ENCODE data around the gene CAPS.
A peak's percentile ranks its signal among the peaks of the same experiment; 100 is the strongest.
"Not testable (repeated sequence)": the region's sequence is repeated elsewhere in the genome, so short reads cannot be mapped to it uniquely, and the experiment has no call there.

CAPS gene

DNA sequence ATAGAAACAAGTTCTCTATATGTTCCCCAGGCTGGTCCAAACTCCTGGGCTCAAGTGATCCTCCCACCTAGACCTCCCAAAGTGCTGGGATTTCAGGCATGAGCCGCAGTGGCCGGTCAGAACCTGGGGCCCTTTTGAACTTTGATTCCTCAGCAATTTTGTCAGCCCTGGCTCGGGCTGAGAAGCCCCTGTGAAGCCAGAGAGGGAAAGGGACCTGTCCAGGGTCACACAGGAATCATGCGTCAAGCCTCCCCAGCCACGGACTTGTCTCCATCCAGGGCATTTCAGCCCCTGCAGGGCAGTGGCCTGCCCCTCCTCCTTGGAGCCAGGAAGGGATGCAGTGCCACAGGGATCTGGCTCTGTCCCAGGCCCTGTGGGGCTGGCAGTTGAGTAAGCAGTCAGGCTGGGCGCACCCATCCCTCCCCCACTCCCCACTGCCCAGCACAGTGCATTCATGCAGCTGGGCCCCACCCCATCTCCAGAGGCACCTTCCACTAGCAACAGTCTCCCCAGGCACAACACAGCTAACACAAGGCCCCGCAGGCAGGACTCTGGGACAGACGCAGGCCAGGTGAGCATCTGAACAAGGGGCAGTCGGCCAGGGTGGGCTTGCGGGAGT is at the start of gene CAPS:
Gene CAPS, plus strand, starts transcription at position 516 of the 619 bp plus-strand sequence. CDS start 153 bp downstream, outside the sequence.
- ATAC-seq (peak; percentile 5), DNase-seq (ENCODE audit: low spot score in 2 of 2) (no peak)
- H3K27ac Mint-ChIP-seq, result no peak within 1 kb of the TSS
- no peaks in the 10 kb centered on the region for H3K4me1 Mint-ChIP-seq
- peaks cover 34% of the 10 kb centered on the region for H3K36me3 Mint-ChIP-seq
- no peak within 1 kb of the TSS for H3K4me3 Mint-ChIP-seq
- no peaks in the 10 kb centered on the region for H3K9me3 Mint-ChIP-seq

GRCh38 chr19:5864725-5865486 is 49.1 kb upstream of the CAPS start:
- H3K36me3 Mint-ChIP-seq, result no peaks in the 10 kb centered on the region
- DNase-seq (ENCODE audit: low spot score in 2 of 2), result no peak
- ATAC-seq, result peak; percentile 5
- no peak overlapping the region for H3K4me3 Mint-ChIP-seq
- H3K4me1 Mint-ChIP-seq, result peaks cover 5% of the 10 kb centered on the region
- H3K27ac Mint-ChIP-seq, result peak overlapping the region; percentile 26
- no peaks in the 10 kb centered on the region for H3K9me3 Mint-ChIP-seq

GRCh38 chr19:5865772-5866171 is 48.3 kb upstream of the CAPS start:
- peaks cover 5% of the 10 kb centered on the region for H3K4me1 Mint-ChIP-seq
- H3K36me3 Mint-ChIP-seq, result no peaks in the 10 kb centered on the region
- no peak overlapping the region for H3K4me3 Mint-ChIP-seq
- no peak for ATAC-seq
- DNase-seq (ENCODE audit: low spot score in 2 of 2), result no peak
- H3K27ac Mint-ChIP-seq, result no peak overlapping the region
- no peaks in the 10 kb centered on the region for H3K9me3 Mint-ChIP-seq

- Mint-ChIP-seq H3K36me3 (no peaks in the 10 kb centered on the region), H3K9me3 (no peaks in the 10 kb centered on the region), H3K4me1 (no peaks in the 10 kb centered on the region), H3K27ac (no peak overlapping the region), H3K4me3 (no peak overlapping the region)
- DNase-seq (ENCODE audit: low spot score in 2 of 2) (no peak), ATAC-seq (no peak)
These were observed 46.6 kb upstream of the CAPS start for GRCh38 chr19:5867201-5868136.

- H3K9me3 Mint-ChIP-seq, result no peaks in the 10 kb centered on the region
- H3K36me3 Mint-ChIP-seq, result no peaks in the 10 kb centered on the region
- DNase-seq (ENCODE audit: low spot score in 2 of 2) (no peak), ATAC-seq (no peak)
- H3K4me1 Mint-ChIP-seq, result no peaks in the 10 kb centered on the region
- no peak overlapping the region for H3K27ac Mint-ChIP-seq
- no peak overlapping the region for H3K4me3 Mint-ChIP-seq
These were observed 43.1 kb upstream of the CAPS start for GRCh38 chr19:5870986-5871394.

GRCh38 chr19:5873617-5874199 is 40.3 kb upstream of the CAPS start:
- no peak for ATAC-seq
- Mint-ChIP-seq H3K27ac (no peak overlapping the region), H3K36me3 (no peaks in the 10 kb centered on the region), H3K9me3 (no peaks in the 10 kb centered on the region), H3K4me3 (no peak overlapping the region), H3K4me1 (no peaks in the 10 kb centered on the region)
- no peak for DNase-seq (ENCODE audit: low spot score in 2 of 2)

- H3K4me3 Mint-ChIP-seq; H3K9me3 Mint-ChIP-seq; DNase-seq (ENCODE audit: low spot score in 2 of 2); ATAC-seq; H3K4me1 Mint-ChIP-seq; H3K36me3 Mint-ChIP-seq; H3K27ac Mint-ChIP-seq: not testable (repeated sequence)
These were observed 39.6 kb upstream of the CAPS start for GRCh38 chr19:5874496-5874895.

GRCh38 chr19:5877427-5877826 is 36.6 kb upstream of the CAPS start:
- no peaks in the 10 kb centered on the region for H3K36me3 Mint-ChIP-seq
- no peaks in the 10 kb centered on the region for H3K4me1 Mint-ChIP-seq
- no peak overlapping the region for H3K27ac Mint-ChIP-seq
- no peak overlapping the region for H3K4me3 Mint-ChIP-seq
- DNase-seq (ENCODE audit: low spot score in 2 of 2), result no peak
- no peak for ATAC-seq
- H3K9me3 Mint-ChIP-seq, result no peaks in the 10 kb centered on the region

DNA sequence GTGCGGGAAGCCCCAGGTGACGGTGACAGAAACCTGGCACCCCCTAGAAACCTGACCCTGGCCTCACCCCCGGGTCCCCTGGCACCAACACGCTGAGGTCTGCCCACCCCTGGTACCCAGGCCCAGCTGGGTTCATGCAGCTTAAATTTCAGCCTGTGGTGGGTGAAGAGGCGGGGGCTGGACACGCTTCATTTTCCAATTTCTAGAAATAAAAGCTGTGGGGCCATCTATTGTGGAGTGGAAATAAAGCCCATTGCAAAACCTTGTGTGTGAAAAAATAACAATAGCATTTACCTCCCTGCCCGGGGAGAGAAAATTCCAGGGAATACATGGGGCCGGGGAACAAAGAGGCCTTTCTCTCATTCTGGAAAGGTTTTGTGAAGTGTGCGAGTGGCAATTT is 36.2 kb upstream of the CAPS start:
- H3K4me1 Mint-ChIP-seq, result no peaks in the 10 kb centered on the region
- DNase-seq (ENCODE audit: low spot score in 2 of 2) (no peak), ATAC-seq (no peak)
- no peaks in the 10 kb centered on the region for H3K9me3 Mint-ChIP-seq
- no peak overlapping the region for H3K4me3 Mint-ChIP-seq
- no peaks in the 10 kb centered on the region for H3K36me3 Mint-ChIP-seq
- no peak overlapping the region for H3K27ac Mint-ChIP-seq

GRCh38 chr19:5880196-5880595 is 33.9 kb upstream of the CAPS start:
- Mint-ChIP-seq H3K4me3 (no peak overlapping the region), H3K9me3 (no peaks in the 10 kb centered on the region), H3K36me3 (no peaks in the 10 kb centered on the region), H3K4me1 (no peaks in the 10 kb centered on the region), H3K27ac (no peak overlapping the region)
- ATAC-seq (no peak), DNase-seq (ENCODE audit: low spot score in 2 of 2) (no peak)

DNA sequence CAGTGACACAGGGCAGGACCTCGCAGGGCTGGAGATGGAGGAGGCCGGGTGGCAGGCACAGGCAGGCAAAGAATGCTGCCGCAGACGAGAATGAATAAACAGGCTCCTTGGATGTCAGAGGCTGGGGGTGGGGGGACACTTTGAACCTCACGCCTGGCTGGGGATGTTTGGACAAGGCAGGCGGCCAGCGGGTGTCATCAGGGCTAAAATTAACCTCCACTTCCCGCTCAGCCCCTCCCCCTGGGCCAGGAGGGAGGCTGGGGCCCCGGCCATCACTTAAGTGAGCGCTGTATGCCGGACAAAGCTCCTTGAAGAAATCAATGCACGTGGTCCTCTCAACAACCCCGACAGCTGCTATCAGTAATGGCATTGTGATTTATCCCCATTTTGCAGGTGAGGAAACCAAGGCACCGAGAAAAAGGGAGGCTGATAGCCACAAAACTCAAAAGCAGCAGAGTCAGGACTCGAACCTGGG is 33.4 kb upstream of the CAPS start:
- no peak overlapping the region for H3K4me3 Mint-ChIP-seq

DNA sequence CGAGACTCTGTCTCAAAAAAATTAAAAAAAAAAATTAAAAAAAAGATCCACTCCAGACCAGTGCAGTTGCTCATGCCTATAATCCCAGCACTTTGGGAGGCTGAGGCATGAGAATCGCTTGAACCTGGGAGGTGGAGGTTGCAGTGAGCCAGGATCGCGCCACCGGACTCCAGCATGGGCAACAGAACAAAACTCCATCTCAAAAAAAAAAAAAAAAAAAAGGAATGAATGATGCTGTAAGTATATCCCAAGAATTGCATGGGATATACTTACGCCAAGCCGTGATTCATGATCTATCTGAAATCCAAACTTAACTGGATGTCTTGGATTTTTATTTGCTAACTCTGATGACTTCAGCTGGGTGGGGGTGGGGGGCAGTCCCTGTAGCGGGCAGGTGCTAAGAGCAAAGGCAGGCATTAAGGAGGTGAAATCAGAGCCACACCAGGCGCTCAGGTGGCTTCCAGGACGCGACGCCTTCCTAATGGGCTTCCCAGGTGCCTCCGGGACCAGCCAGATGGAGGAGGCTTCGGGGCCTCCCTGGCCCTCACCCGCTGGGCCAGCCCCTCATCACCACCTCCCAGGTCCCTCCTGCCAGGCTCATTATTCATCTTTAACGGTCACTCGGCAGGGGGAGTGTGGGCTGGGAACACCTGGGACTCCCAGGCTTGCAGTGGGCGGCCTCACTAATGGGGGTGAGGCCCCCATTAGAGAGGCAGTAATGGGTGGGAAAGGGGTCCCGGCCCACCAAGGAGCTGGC is 32.3 kb upstream of the CAPS start:
- no peak for ATAC-seq
- no peaks in the 10 kb centered on the region for H3K4me1 Mint-ChIP-seq
- no peaks in the 10 kb centered on the region for H3K36me3 Mint-ChIP-seq
- DNase-seq (ENCODE audit: low spot score in 2 of 2), result no peak
- H3K4me3 Mint-ChIP-seq, result no peak overlapping the region
- no peak overlapping the region for H3K27ac Mint-ChIP-seq
- no peaks in the 10 kb centered on the region for H3K9me3 Mint-ChIP-seq

More for the DNA sequence above, 33.4 kb upstream of the CAPS start:
- ATAC-seq (no peak), DNase-seq (ENCODE audit: low spot score in 2 of 2) (no peak)
- Mint-ChIP-seq H3K9me3 (no peaks in the 10 kb centered on the region), H3K27ac (no peak overlapping the region), H3K4me1 (no peaks in the 10 kb centered on the region), H3K36me3 (no peaks in the 10 kb centered on the region)

DNA sequence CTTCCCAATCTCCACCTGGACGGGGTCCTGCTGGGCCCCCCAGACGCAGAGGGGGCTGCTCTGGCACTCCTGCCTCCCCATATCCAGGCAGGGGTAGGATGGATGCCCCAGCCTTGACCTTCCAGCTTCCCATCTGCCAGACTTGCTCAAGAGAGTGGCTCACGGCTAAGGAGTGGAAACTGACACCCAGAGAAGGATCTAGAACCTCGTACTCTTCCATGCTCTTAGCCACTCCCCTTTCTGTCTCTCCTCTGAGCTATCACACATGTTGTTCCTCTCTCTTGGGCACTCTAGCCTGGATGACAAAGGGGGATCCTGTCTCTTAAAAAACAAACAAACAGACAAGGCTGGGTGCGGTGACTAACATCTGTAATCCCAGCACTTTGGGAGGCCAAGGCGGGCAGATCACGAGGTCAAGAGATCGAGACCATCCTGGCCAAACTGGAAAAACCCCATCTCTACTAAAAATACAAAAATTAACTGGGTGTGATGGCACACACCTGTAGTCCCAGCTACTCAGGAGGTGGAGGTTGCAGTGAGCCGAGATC is 31.6 kb upstream of the CAPS start:
- ATAC-seq, result no peak
- no peaks in the 10 kb centered on the region for H3K4me1 Mint-ChIP-seq
- no peaks in the 10 kb centered on the region for H3K9me3 Mint-ChIP-seq
- H3K36me3 Mint-ChIP-seq, result no peaks in the 10 kb centered on the region
- DNase-seq (ENCODE audit: low spot score in 2 of 2), result no peak
- H3K27ac Mint-ChIP-seq, result no peak overlapping the region
- no peak overlapping the region for H3K4me3 Mint-ChIP-seq

DNA sequence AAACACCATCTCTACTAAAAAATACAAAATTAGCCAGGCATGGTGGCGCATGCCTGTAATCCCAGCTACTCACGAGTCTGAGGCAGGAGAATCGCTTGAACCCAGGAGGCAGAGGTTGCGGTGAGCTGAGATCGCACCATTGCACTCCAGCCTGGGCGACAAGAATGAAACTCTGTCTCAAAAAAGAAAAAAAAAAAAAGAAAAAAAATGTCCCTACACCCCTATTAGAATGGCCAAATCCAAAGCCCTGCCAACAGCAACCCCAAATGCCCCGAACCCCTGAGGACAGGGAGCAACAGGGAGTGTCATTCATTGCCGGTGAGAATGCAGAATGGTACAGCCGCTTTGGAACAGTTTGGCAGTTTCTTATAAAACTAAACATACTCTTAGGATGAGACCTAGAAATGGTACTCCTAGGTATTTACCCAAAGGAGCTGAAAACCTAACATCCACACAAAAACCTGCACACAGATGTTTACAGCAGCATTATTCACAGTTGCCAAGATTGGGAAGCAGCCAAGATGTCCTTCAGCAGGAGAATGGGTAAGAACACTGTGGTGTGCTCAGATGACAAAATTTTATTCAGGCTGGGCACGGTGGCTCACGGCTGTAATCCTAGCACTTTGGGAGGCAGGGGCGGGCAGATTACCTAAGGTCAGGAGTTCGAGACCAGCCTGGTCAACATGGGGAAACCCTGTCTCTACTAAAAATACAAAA is 30.7 kb upstream of the CAPS start:
- H3K27ac Mint-ChIP-seq; H3K36me3 Mint-ChIP-seq; ATAC-seq; H3K9me3 Mint-ChIP-seq; H3K4me1 Mint-ChIP-seq; DNase-seq (ENCODE audit: low spot score in 2 of 2); H3K4me3 Mint-ChIP-seq: not testable (repeated sequence)
